ENCODE data around the gene MGP.

The MGP gene

DNA sequence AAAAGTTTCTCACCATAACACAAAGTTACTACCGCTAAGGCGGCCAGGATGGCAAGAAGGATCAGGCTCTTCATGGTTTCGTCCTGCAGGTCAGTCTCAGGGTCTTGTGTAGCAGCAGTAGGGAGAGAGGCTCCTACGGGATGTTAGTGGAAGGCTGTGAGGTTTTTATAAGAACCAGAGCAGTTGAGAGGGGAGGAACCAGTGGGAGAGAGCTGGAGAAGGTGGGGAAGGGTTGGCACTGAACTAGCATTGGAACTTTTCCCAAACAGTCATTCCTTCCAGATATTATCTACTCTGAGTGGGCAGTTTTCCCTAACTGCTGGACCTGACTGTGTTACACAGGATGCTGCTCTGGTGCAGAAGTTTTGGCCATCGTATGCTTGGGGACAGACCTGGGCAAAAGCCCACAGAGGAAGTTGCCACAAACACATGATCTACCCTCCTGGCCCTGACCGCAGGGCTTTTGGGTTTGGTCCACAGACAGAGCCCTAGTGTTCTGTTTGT lies at the start of gene MGP:
Gene MGP (minus strand): TSS at position 137 of the 504 bp plus-strand sequence. CDS start 63 bp downstream, at position 74.
- no peak for DNase-seq

DNA sequence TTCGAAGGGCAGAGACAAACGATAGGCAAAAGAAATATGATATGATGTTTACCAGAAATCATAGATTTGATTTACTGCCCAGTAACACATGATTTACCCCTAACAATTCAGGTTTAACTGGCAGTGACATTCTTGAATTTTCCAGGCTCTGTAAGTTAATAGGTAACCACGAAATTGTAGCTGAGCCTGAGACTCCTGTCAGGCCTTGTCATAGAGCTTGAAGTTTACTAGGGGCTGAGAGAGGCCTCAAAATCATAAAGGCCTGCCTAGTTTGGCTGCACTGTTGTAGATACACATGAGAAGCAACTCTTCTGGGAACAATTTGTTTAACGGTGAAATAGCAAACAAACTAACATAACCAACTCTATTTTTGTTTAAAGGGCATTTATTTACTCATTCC lies 49.4 kb upstream of the MGP start:
- DNase-seq, result peak; percentile 78

DNA sequence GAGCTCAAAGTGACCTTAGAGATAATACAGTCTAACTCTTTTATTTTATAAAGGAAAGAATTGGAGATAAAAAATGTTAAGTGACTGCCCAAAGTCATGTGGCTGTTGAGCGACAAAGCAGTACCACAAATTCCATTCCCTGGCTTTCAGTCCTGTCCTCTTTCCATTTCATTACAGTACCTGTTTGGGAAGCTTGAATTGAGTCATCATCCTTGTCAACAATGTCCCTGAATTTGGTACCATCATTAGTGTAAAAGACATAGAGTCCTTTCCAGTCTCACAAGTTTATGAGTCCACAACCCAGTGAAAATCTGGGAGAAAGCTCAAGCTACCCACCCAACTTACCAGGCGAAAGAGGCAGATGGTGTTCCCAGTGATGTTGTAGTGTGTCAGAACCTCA lies 48.9 kb upstream of the MGP start:
- DNase-seq, result no peak

DNA sequence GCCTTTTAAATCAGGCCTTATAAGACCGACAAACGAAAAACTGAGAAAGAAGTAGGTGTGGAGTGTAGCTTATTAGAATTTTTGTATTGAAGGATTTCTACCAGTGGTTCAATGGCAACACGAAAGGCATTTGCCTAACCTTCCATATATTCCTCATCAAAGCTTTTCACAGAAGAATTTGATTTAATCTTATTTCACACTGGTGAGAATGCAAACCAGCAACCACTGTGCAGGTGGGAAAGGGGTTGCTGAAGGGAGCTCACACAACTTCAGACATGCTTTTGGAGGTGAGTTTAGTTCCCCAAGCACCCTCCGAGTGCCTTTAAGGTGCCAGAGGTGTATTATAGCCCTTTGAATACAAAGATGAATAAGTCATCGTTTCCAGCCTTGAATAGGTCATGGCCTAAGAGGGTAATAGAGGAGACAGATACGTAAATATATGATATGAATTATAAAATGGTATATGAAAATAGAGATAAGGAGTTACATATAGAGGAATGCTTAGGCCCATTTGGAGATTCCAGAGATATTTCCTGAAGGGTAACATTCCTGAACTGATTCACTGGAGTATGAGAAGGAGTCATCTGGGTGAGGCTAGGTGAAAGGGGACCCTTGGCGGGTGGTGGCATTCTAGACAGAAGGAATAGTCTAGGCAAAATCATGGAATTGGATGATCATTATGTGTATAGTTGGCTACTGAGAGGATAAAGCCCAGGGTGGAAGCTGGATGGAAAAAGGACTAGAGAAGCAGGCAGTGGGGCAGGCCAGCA lies 46.3 kb upstream of the MGP start:
- peak; percentile 36 for DNase-seq

DNA sequence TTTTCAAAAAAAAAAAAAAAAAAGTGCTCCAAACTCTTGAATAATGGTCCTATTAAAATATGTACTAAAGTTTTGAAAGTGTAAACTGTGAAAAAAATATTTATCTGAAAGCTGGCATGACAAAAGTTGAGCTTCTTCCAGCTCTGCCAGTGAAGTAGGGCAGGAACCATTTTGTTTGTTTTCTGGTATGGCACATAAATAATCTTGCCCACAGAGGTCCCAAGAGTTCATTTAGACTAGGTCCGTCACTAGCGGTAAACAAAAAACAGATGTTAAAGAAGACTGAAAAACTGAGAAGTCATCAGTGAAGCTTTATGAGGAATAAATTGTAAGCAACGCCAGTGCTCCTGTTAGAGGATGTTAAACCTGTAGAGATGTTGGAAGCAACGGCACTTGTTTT lies 45.7 kb upstream of the MGP start:
- DNase-seq, result no peak

DNA sequence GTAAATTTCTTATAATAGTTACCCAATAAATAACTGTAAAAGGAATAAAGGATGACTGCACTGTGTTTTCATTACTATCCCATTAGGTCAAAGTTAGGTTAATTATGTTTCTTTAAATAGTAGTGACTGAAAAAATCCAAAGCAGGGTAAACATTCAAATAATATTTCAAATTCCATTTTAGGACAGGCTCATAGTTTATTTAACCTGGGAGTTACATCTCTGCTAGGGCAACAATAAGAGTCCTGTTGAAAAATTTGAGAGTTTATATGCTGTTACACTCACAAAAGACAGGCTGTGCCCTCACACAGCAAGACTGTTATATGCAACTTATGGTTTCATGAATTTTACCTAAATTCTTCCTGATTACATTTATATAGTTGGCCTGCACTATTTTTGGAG lies 44.6 kb upstream of the MGP start:
- peak; percentile 77 for DNase-seq

DNA sequence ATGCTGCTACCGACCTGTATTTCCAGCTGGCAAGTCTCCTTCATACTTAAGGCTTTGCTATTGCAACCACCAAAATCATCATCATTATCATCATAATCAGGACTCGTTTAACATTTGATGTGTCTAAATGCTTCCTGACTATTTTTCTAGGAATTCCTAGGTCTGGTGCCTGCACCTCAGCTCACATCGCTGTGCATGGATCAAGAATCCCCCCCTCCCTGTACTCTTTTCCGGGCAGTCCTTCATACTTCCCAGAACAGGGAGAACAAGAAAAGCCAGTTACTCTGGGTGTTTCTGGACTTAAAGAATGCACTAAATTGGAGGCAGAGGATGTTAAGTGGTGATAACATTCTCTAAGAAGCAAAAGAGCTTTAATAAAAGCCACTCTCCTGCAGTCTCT lies 43.3 kb upstream of the MGP start:
- peak; percentile 38 for DNase-seq

DNA sequence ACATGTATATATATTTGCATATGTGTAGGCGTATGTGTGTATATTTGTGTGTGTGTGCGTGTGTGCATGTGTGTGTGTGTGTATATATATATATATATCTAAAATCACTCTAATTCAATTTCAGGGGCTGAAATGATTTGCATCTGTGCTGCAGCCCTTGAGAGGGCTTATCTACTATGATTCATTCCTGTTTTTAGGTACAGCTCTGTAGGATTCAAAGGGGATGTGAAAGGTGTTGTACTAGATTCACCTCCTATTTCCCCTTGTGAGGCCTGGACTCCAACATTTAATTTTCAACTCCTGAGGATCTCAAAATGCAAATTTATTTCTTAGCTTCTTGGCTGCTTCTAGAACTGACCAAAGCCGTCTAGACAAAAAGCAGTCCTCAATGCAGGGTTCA lies 41.6 kb upstream of the MGP start:
- DNase-seq, result no peak

DNA sequence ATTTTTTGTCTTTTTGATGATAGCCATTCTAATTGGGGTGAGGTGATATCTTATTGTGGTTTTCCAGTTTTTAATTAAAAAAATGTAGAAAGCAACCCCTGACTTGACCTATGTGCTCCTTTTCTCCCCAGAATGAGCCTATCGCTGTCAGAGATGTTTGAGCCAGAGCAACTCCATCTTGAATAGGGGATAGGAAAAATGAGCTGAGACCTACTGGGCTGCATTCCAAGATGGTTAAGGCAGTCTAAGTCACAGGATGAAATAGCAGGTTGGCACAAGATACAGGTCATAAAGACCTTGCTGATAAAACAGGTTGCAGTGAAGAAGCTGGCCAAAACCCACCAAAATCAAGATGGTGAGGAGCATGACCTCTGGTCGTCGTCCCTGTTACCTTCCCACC lies 38.9 kb upstream of the MGP start:
- no peak for DNase-seq

DNA sequence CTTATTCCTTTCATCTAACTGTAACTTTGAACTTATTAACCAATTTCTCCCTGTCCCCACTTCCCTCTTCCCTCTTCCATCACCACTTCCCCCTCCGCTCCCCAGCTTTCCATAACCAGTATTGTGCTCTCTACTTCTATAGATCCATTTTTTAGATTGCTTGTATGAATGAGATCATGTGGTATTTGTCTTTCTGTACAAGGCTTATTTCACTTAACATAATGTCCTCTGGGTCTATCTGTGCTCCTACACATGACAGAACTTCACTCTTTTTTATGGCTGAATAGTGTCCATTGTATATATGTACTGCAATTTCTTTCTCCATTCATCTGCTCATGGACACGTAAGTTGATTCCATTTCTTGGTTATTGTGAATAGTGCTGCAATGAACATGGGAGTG lies 38.3 kb upstream of the MGP start:
- DNase-seq, result no peak

DNA sequence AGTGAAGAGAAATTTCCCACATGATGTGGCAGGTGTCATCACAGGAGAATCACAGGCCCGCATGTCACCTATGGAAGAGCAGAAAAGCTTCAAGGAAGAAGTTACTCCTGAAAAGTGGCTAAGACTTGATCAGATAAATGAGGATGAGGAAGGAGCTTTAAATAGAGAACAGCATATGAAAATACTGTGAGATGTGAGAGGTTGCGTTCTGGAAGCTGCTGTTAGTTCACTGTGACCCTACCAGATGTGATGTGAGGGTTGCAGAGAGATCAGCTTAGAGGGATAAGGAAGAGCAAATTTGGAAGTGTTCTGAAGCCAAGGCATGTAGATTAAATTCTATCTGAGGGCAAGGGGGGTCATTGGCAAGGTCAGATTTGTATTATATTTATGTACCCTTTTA lies 35.6 kb upstream of the MGP start:
- no peak for DNase-seq

DNA sequence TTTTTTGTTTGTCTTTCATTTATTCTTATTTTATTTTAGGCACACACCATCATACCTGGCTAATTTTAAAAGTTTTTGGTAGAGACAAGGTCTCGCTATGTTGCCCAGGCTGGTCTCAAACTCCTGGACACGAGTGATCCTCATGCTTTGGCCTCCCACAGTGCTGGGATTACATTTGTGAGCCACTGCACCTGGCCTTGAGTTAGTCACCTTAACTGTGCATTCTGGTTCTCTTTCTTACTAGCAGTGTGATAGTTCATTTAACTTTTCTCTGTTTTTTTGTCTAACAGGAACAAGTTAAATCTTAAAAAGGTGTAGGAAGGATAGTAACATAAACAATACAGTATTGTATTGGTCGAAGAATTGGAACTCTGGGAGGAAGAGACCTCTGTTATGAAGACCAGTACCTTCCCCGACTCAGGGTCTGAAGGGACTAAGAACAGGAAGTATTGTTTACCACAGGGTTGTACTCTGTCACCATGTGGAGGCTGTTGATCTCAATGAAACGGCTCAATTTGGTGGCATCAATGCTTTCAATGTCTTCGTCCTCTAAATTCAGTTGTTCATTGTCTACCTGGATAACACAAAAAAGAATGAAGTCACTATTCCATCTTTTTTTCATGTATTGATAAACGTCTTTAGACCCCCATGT lies 34.9 kb upstream of the MGP start:
- no peak for DNase-seq

DNA sequence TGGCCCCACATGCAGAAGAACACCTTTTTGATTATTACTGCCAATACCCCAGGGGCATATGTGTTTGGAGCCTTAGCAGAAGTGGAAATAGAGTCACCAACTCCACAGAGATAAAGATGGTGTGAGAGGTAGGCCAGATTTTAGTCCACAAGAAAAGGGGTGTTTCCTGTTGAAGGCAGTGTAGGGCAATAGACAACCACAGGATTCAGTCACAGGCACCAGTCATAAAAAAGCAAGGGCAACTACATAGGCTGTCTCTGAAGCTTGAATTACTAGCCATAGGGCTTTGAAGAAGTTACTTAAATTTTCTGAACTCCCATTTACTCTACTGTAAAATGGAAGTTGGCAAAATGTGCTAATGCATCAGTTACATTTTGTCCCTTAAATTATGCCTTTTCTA lies 33.8 kb upstream of the MGP start:
- no peak for DNase-seq

DNA sequence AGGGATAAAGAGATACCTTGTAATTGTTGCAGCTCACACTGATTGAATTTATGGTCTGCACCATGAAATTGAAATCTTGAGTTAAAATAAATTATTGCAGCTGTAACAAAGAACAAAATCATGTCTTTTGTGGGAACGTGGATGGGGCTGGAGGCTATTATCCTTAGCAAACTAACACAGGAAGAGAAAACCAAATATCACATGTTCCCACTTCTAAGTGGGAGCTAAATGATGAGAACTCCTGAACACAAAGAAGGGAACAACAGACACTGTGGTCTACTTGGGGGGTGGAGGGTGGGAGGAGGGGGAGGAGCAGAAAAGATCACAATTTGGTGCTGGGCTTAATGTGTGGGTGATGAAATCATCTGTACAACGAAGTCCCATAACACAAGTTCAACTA lies 30.1 kb upstream of the MGP start:
- DNase-seq, result no peak

DNA sequence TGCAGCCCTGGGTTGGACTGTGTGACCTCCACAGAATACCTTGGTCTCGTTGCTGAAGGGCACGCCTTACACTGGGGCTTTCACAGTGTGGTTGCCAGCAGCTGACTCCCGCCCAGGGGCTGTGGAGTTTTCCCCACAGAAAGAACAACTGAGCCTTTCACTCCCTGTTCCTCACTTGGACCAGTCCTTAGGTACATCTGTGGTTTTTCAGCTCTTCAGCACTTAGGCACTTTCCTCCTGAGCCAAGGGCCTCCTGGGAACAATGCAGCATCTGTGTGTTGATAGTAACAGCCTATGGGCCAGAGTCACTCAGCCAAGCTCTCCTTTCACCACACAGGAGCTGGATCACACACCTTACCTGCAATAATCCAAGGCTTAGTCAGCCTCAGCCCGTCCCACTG lies 27.7 kb upstream of the MGP start:
- DNase-seq, result no peak

DNA sequence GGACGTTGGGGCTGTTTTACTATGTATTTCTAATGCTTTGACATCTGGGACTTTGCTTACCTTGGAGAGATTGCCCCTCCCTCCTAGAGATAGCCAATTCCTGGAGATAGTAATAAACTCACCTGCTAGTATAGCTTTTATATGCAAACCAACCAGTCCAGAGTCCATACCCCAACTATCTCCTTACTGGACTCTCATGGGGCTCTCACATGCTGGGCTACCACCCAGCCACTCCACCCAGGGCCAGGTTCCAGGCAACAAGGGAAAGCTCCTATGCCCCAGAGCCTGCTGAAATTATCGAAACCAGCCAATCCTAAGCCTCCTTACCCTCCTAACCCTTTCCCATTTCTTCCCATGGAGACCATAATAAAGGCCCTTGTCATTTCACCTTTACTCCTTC lies 25.5 kb upstream of the MGP start:
- DNase-seq, result no peak

DNA sequence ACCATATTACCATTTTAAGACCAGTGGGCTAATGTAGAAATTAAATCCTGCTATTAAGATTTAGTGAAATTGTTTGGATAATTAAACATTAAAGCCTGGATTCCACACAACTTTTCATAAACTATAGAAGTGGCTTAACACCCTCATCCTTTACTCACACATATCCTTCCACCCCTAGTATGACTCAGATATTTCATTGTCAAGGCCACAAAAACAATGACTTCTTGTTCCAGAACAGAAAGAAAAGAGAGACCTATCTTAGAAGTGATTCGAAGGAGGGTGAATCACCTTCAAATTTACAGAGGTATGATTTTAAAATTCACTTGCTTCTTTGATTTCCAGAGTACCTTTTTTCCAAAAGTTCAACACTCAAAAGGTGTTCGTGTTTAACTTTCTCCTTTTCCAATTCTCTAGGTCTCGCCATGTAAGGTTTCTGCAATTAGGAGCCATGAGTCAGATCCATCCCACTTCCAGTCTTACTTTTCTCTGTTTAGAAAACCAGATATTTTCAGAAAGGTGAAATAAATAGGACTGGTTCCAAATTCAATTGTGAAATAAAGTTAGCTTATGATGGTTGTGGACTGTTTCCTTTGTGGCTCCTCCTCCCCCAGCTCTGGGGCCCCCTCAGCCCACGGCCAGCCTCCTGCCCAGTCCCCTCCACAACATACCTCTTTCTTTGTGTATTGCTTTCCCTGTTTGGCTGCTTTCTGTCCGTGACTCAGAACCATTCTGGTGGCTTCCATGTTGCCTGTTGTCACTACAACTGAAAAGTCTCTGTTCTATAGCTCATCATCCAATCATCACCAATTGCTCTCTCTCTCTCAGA lies 24.6 kb upstream of the MGP start:
- peak; percentile 41 for DNase-seq

DNA sequence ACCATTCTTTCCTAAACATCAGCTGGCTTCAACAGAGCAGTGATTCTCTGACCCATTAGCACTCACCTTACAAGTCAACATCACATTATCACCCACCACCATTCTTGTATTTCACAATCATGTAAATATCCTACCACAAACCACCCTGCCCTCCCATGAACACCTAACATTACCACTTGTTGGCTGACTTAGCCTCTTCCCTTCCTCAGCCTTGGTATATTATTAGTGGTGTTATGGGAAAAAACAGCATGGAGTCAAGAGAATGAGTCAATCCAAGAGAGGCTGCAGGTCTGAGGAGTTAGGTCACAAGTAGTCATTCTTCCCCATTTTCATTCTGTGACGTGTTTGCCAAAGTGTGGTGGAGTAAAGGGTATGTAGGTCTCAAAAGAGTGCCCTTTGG lies 22.3 kb upstream of the MGP start:
- no peak for DNase-seq

DNA sequence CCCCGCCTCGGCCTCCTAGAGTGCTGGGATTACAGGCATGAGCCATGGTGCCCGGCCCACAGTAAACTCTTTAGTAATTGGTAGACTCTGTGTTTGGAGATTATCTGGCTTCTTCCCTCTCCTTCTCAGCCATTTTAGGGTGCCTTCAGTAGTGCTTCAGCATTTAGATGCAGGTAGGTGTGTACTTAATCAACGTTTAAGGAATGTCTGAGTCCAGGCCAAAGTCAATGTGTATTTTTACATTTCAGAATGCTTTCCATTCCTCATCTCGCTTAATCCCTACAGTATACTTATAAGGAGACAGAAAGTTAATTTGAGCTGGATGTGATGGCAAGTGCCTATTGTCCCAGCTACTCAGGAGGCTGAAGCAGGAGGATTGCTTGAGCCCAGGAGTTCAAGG lies 20.5 kb upstream of the MGP start:
- no peak for DNase-seq

DNA sequence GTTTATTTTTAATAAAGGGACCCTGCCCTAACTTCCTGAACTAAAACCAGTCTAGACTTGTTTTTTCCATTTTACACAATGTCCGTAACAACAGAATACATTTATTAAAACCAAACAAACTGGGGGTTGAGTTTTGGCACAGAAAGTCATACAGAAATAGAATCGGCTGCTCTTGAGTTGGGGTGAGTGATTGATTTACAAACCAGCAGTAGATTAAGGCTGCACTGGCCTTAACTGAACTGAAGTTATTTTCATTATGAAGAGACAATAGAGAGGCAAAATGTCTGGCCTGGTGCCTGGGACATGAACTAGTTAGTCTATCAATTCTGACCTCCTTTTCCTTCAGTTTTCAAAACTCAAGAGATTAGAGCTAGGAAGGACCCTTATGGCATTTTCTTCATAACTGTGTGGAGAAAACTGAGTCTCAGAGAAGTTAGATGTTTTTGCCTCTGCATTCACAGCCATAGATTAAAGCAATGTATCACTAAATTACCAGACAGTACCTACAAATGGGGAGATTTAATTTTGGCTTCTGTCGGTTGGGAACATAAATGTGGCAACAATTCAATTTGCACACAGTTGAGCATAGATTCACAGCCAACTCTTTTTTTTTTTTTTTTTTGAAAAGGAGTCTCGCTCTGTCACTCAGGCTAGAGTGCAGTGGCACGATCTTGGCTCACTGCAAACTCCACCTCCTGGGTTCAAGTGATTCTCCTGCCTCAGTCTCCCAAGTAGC lies 19.8 kb upstream of the MGP start:
- no peak for DNase-seq

DNA sequence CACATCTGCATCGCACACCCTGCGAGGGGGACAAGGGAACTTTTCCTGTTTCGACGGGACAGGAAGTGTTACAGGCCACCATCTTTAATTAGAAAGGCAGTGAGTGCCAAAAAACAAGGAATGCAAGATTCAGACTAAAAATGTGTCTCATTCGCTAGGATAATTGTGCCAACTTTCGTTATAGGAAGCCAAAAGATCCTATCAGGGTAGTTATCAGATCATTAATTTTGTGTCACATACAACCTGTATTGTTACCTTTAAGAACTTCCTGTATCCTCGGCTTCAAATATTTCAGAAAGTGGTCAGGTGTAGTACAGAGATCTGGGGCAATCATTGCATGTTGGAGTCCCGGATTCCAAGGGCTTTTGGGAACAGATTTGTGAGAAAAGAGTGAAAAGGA lies 19.2 kb upstream of the MGP start:
- DNase-seq, result no peak

DNA sequence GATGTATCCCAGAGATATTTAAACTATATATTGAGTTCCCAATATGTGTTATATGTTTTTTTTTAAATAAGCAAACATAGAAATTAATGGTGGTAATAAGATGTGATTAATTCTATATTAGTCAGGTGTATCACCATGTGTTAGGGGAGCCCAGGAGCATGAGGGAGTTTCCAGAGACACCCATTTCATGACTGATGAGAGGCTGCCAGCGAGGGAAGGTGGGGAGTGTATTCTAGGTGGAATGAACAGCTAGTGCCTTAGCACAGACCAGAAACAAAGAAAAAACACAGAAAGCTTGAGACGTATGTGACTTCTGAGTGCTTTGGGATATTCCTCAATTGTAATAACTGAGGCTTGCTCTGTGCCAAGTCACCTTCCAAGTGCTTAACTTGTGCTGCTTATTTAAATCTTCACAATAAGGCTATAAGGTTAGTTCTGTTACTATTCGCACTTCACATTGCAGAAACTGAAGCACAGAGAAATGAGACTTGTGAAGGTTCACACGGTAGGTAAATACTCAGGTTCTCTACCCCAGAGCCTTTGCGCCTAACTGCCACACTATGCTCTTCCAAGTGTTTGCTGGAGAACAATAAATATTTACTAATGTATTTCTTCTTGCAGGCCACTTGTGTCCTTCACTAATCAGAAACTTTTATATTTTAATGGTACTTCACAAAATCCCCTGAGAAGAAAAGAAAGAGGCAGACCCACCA lies 17.9 kb upstream of the MGP start:
- no peak for DNase-seq

All from kidney glomerular epithelial cell (primary cell).